Measurements from ENCODE around the gene ALPL.
"Not testable (repeated sequence)": the region's sequence is repeated elsewhere in the genome, so short reads cannot be mapped to it uniquely, and the experiment has no call there.

Gene ALPL

DNA sequence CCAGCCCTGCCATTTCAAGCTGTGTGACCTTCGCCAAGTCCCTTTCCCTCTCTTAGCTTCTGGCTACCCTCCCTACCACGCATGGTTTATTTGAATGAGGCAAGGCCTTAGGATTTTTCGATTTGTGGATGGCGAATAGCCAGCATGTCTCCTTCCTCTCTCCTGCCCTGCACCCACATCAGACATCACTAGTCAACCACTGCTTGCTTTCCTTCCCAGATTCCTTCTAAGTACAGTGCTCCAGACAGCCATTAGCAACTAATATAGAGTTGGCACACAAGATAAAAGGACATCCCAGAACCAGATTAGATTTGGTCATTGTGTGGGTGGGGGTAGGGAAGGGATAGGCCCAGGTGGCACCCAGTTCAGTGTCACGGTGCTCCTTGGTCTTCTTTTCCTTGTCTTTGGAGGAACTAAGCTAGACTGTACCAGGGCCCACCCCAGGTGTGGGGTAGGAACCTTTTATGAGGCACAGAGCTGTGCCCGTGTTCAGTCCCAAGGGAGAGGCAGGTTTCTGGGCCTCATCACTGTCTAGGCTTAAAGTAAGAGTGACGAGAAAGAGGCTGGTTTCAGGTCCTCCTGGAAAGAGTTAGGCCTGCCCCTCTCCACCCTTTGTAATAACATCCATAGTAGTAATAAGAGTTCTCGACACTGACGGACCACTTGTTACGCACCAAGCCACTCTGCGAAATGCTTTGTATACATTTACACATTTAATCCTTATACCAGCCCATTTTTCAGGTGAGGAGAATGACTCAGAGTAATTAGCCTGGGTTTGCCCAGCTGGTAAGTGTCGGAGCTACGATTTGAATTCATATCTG is 8.6 kb downstream of the ALPL start:
- no peaks in the 10 kb centered on the region for H3K36me3 ChIP-seq (ENCODE audit: control insufficient read depth in 5 of 5, insufficient read depth in 5 of 5, low read length in 5 of 5)
- H3K4me1 ChIP-seq (ENCODE audit: control insufficient read depth in 5 of 5, insufficient read depth in 5 of 5, low read length in 5 of 5), result peaks cover 0 to 6% (median 0%) of the 10 kb centered on the region in 5 donors
- H3K9ac ChIP-seq (ENCODE audit: low read length in 5 of 5), result no peak overlapping the region
- H3K4me3 ChIP-seq (ENCODE audit: low read depth in 1 of 5, low read length in 5 of 5), result no peak overlapping the region
- H3K27me3 ChIP-seq (ENCODE audit: control insufficient read depth in 5 of 5, insufficient read depth in 4 of 5, low read length in 5 of 5), result no peaks in the 10 kb centered on the region
- H3K27ac ChIP-seq (ENCODE audit: low read depth, low read length), result no peak overlapping the region
- H3K9me3 ChIP-seq (ENCODE audit: control insufficient read depth in 5 of 5, low read length in 5 of 5), result no peaks in the 10 kb centered on the region

DNA sequence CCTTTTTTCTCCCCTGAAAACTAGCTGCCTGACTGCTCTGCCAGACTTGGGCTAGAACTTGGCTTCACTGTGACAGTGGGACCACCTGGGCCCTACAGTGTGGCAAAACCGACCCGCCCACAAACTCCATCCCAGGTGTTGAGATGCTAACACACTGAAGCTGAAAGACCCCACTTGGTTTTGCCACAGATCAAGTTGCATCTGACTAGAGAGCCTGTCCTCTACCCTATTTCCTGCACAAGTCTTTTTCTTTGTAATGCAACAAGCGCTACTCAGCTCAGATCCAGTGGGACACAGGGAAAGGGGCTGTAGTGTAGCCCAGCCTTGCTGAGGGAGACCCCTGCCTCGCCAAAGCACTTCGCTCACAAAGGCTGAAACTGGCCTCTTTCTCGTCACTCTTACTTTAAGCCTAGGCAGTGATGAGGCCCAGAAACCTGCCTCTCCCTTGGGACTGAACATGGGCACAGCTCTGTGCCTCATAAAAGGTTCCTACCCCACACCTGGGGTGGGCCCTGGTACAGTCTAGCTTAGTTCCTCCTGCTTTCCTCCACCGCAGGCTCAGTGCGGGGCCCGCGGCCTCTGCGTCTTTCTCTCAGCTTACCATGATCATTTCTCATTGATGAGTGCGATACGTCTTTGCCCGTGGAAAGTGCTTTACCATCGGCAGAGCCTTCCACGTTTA is 9.7 kb downstream of the ALPL start:
- H3K27me3 ChIP-seq (ENCODE audit: control insufficient read depth in 5 of 5, insufficient read depth in 4 of 5, low read length in 5 of 5), result no peaks in the 10 kb centered on the region
- H3K9me3 ChIP-seq (ENCODE audit: control insufficient read depth in 5 of 5, low read length in 5 of 5), result no peaks in the 10 kb centered on the region
- no peak overlapping the region for H3K4me3 ChIP-seq (ENCODE audit: low read depth in 1 of 5, low read length in 5 of 5)
- H3K9ac ChIP-seq (ENCODE audit: low read length in 5 of 5), result no peak overlapping the region
- no peaks in the 10 kb centered on the region for H3K36me3 ChIP-seq (ENCODE audit: control insufficient read depth in 5 of 5, insufficient read depth in 5 of 5, low read length in 5 of 5)
- H3K27ac ChIP-seq (ENCODE audit: low read depth, low read length), result no peak overlapping the region
- H3K4me1 ChIP-seq (ENCODE audit: control insufficient read depth in 5 of 5, insufficient read depth in 5 of 5, low read length in 5 of 5), result peaks cover 0 to 6% (median 0%) of the 10 kb centered on the region in 5 donors

DNA sequence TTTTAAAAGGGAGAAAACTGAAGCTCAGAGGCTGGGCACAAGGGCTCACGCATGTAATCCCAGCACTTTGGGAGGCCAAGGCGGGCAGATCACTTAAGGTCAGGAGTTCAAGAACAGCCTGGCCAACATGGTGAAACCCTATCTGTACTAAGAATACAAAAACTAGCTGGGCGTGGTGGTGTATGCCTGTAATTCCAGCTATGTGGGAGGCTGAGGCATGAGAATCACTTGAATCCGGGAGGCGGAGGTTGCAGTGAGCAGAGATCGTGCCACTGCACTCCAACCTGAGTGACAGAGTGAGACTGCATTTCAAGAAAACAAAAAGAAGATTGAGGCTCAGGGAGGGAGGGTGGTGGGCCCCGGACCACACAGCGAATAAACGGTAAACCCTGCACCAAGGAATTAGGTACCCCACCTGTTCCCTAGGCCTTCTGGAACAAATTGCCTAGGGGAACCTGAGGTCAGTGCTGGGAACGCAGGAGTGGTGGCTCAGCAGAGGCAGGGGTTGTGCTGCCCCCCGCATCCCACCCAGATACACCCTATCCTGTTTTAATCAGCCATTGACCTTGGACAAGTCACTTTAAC is 10.4 kb downstream of the ALPL start:
- H3K4me3 ChIP-seq (ENCODE audit: low read depth in 1 of 5, low read length in 5 of 5); H3K9me3 ChIP-seq (ENCODE audit: control insufficient read depth in 5 of 5, low read length in 5 of 5); H3K9ac ChIP-seq (ENCODE audit: low read length in 5 of 5); H3K36me3 ChIP-seq (ENCODE audit: control insufficient read depth in 5 of 5, insufficient read depth in 5 of 5, low read length in 5 of 5); H3K27ac ChIP-seq (ENCODE audit: low read depth, low read length); H3K27me3 ChIP-seq (ENCODE audit: control insufficient read depth in 5 of 5, insufficient read depth in 4 of 5, low read length in 5 of 5); H3K4me1 ChIP-seq (ENCODE audit: control insufficient read depth in 5 of 5, insufficient read depth in 5 of 5, low read length in 5 of 5): not testable (repeated sequence)

GRCh38 chr1:21520899-21521716 is 11.9 kb downstream of the ALPL start:
- Histone ChIP-seq H3K9me3 (ENCODE audit: control insufficient read depth in 5 of 5, low read length in 5 of 5) (no peaks in the 10 kb centered on the region), H3K4me3 (ENCODE audit: low read depth in 1 of 5, low read length in 5 of 5) (no peak overlapping the region), H3K27me3 (ENCODE audit: control insufficient read depth in 5 of 5, insufficient read depth in 4 of 5, low read length in 5 of 5) (no peaks in the 10 kb centered on the region), H3K9ac (ENCODE audit: low read length in 5 of 5) (no peak overlapping the region), H3K36me3 (ENCODE audit: control insufficient read depth in 5 of 5, insufficient read depth in 5 of 5, low read length in 5 of 5) (no peaks in the 10 kb centered on the region), H3K27ac (ENCODE audit: low read depth, low read length) (no peak overlapping the region), H3K4me1 (ENCODE audit: control insufficient read depth in 5 of 5, insufficient read depth in 5 of 5, low read length in 5 of 5) (peaks cover 0 to 17% (median 10%) of the 10 kb centered on the region in 5 donors)

GRCh38 chr1:21521717-21522060 is 12.5 kb downstream of the ALPL start:
- Histone ChIP-seq H3K4me3 (ENCODE audit: low read depth in 1 of 5, low read length in 5 of 5) (no peak overlapping the region), H3K27ac (ENCODE audit: low read depth, low read length) (no peak overlapping the region), H3K9me3 (ENCODE audit: control insufficient read depth in 5 of 5, low read length in 5 of 5) (no peaks in the 10 kb centered on the region), H3K4me1 (ENCODE audit: control insufficient read depth in 5 of 5, insufficient read depth in 5 of 5, low read length in 5 of 5) (peaks cover 0 to 17% (median 10%) of the 10 kb centered on the region in 5 donors), H3K36me3 (ENCODE audit: control insufficient read depth in 5 of 5, insufficient read depth in 5 of 5, low read length in 5 of 5) (no peaks in the 10 kb centered on the region), H3K9ac (ENCODE audit: low read length in 5 of 5) (no peak overlapping the region), H3K27me3 (ENCODE audit: control insufficient read depth in 5 of 5, insufficient read depth in 4 of 5, low read length in 5 of 5) (no peaks in the 10 kb centered on the region)

DNA sequence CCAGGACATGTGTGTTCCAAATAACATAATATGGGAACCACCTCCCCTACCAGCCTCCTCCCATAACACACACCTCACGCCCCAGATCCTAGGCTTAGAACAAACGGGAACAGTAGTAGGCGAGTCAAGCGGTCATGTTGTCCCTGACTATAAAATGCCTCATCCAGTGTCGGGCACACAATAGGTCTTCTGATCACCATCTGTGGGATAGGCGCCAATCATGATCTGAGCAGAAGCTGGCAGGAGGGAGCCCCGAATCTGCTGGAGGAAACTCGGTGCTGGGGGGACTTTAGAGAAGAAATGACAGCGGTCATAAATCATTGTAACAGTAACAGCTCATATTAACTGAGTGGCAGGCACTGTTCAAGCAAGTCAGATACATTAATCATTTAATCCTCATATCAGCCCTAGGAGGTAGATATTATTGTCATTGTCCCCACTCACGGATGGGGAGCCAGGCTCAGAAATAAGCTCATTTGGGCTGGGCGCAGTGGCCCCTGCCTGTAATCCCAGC is 13.4 kb downstream of the ALPL start:
- H3K9ac ChIP-seq (ENCODE audit: low read length in 5 of 5), result no peak overlapping the region
- H3K4me1 ChIP-seq (ENCODE audit: control insufficient read depth in 5 of 5, insufficient read depth in 5 of 5, low read length in 5 of 5), result peaks cover 0 to 17% (median 10%) of the 10 kb centered on the region in 5 donors
- no peaks in the 10 kb centered on the region for H3K27me3 ChIP-seq (ENCODE audit: control insufficient read depth in 5 of 5, insufficient read depth in 4 of 5, low read length in 5 of 5)
- no peak overlapping the region for H3K27ac ChIP-seq (ENCODE audit: low read depth, low read length)
- H3K36me3 ChIP-seq (ENCODE audit: control insufficient read depth in 5 of 5, insufficient read depth in 5 of 5, low read length in 5 of 5), result no peaks in the 10 kb centered on the region
- H3K9me3 ChIP-seq (ENCODE audit: control insufficient read depth in 5 of 5, low read length in 5 of 5), result no peaks in the 10 kb centered on the region
- H3K4me3 ChIP-seq (ENCODE audit: low read depth in 1 of 5, low read length in 5 of 5), result no peak overlapping the region

DNA sequence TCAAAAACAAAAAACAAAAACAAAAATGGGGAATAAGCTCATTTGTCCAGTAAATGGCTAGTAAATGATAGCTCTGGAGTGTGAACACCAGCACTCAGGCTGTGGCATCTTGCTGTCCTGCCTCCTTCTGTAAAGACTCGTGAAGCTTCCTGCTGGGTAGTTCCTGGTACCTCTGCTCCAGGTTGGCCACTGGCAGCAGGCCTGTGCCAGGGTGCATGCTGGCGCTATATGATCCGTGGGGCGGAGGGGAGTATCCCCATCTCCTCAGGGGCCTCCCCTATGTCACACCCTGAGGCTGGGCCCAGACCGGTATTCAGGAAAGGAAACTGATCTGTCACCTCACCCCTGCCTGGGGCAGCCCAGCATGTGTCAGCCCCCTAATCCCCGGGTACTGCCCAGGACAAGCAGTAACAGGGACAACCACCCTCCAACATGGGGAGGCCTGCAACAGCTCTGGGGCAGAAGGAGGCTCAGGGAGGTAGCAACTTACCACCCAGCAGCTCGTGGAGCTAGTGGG is 14.1 kb downstream of the ALPL start:
- H3K27ac ChIP-seq (ENCODE audit: low read depth, low read length), result no peak overlapping the region
- no peak overlapping the region for H3K9ac ChIP-seq (ENCODE audit: low read length in 5 of 5)
- no peaks in the 10 kb centered on the region for H3K36me3 ChIP-seq (ENCODE audit: control insufficient read depth in 5 of 5, insufficient read depth in 5 of 5, low read length in 5 of 5)
- H3K9me3 ChIP-seq (ENCODE audit: control insufficient read depth in 5 of 5, low read length in 5 of 5), result no peaks in the 10 kb centered on the region
- H3K4me1 ChIP-seq (ENCODE audit: control insufficient read depth in 5 of 5, insufficient read depth in 5 of 5, low read length in 5 of 5), result peaks cover 0 to 17% (median 10%) of the 10 kb centered on the region in 5 donors
- H3K4me3 ChIP-seq (ENCODE audit: low read depth in 1 of 5, low read length in 5 of 5), result no peak overlapping the region
- no peaks in the 10 kb centered on the region for H3K27me3 ChIP-seq (ENCODE audit: control insufficient read depth in 5 of 5, insufficient read depth in 4 of 5, low read length in 5 of 5)

GRCh38 chr1:21524220-21524619 is 15.0 kb downstream of the ALPL start:
- H3K27ac ChIP-seq (ENCODE audit: low read depth, low read length), result no peak overlapping the region
- H3K4me3 ChIP-seq (ENCODE audit: low read depth in 1 of 5, low read length in 5 of 5), result no peak overlapping the region
- peaks cover 0 to 19% (median 10%) of the 10 kb centered on the region in 5 donors for H3K4me1 ChIP-seq (ENCODE audit: control insufficient read depth in 5 of 5, insufficient read depth in 5 of 5, low read length in 5 of 5)
- H3K9me3 ChIP-seq (ENCODE audit: control insufficient read depth in 5 of 5, low read length in 5 of 5), result no peaks in the 10 kb centered on the region
- H3K36me3 ChIP-seq (ENCODE audit: control insufficient read depth in 5 of 5, insufficient read depth in 5 of 5, low read length in 5 of 5), result no peaks in the 10 kb centered on the region
- peak overlapping the region in 1 of 5 donors; percentile 47 for H3K9ac ChIP-seq (ENCODE audit: low read length in 5 of 5)
- no peaks in the 10 kb centered on the region for H3K27me3 ChIP-seq (ENCODE audit: control insufficient read depth in 5 of 5, insufficient read depth in 4 of 5, low read length in 5 of 5)

DNA sequence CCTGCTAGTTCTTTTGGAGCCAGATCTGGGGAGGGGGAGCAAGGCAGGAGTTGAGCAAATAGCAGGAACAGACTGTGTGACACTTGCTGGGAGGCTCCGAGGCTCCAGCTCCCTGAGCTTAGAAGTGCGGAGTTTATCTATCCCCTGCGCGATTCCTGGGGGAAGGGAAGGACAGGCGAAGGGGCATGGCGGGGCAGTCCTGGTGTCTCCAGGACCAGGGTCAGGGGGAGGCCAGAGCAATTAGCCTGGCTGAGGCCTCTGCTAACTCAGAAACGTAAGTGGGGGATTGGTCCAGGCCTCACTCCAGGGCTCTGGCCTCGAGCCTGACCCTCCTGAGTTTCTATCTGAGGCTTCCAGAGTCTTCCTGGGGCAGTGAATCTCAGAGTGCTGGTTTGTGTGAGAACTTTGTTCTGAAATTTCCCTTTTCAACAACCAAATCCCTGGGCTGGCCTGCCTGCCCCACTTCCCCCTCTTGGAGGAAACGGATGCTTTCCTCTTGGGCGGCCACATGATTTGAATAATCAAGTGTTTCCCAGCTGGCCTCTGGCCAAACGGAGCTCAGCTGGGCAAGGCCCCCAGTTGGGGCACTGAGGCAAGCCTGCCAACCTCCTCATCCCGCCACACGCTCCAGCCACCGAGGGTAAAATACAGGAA is 15.6 kb downstream of the ALPL start:
- Histone ChIP-seq H3K27me3 (ENCODE audit: control insufficient read depth in 5 of 5, insufficient read depth in 4 of 5, low read length in 5 of 5) (no peaks in the 10 kb centered on the region), H3K4me3 (ENCODE audit: low read depth in 1 of 5, low read length in 5 of 5) (no peak overlapping the region), H3K4me1 (ENCODE audit: control insufficient read depth in 5 of 5, insufficient read depth in 5 of 5, low read length in 5 of 5) (peaks cover 0 to 25% (median 11%) of the 10 kb centered on the region in 5 donors), H3K9ac (ENCODE audit: low read length in 5 of 5) (peak overlapping the region in 1 of 5 donors; percentile 47), H3K27ac (ENCODE audit: low read depth, low read length) (no peak overlapping the region), H3K36me3 (ENCODE audit: control insufficient read depth in 5 of 5, insufficient read depth in 5 of 5, low read length in 5 of 5) (no peaks in the 10 kb centered on the region), H3K9me3 (ENCODE audit: control insufficient read depth in 5 of 5, low read length in 5 of 5) (no peaks in the 10 kb centered on the region)
